Measurements from ENCODE around the gene MRPL14. TPM values are rescaled to one million over a fixed set of nuclear protein-coding genes. Genes with fewer than 3 reads are reported as not detected.

Gene MRPL14
- polyA plus RNA-seq, 1 donor: 51.4 TPM

DNA sequence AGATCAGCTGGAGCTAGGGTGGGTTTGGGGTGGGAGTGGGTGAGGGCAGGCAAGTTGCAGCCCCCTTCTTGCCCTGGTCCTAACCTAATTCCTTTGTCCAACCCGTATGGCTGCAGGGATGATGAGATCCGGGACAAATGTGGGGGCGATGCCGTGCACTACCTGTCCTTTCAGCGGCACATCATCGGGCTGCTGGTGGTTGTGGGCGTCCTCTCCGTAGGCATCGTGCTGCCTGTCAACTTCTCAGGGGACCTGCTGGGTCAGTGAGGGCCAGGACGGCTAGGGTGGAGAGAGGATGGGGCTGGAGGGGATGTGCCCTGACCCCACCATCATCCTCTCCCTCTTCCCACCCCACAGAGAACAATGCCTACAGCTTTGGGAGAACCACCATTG lies 12.1 kb upstream of the MRPL14 start:
- Histone ChIP-seq H3K27me3 (ENCODE audit: control insufficient read depth, insufficient read depth, low read length) (no peaks in the 10 kb centered on the region), H3K4me3 (ENCODE audit: low read length) (no peak overlapping the region), H3K36me3 (ENCODE audit: control insufficient read depth, insufficient read depth, low read length) (peaks cover 74% of the 10 kb centered on the region), H3K4me1 (ENCODE audit: control insufficient read depth, insufficient read depth, low read length) (peaks cover 1% of the 10 kb centered on the region), H3K27ac (ENCODE audit: low read length) (no peak overlapping the region), H3K9me3 (ENCODE audit: control insufficient read depth, low read depth, low read length) (no peaks in the 10 kb centered on the region)
- DNase-seq: no peak
- WGBS (ENCODE audit: insufficient coverage, low lambda C conversion rate): no CpG with 5 or more reads among the region's 10 CpGs

DNA sequence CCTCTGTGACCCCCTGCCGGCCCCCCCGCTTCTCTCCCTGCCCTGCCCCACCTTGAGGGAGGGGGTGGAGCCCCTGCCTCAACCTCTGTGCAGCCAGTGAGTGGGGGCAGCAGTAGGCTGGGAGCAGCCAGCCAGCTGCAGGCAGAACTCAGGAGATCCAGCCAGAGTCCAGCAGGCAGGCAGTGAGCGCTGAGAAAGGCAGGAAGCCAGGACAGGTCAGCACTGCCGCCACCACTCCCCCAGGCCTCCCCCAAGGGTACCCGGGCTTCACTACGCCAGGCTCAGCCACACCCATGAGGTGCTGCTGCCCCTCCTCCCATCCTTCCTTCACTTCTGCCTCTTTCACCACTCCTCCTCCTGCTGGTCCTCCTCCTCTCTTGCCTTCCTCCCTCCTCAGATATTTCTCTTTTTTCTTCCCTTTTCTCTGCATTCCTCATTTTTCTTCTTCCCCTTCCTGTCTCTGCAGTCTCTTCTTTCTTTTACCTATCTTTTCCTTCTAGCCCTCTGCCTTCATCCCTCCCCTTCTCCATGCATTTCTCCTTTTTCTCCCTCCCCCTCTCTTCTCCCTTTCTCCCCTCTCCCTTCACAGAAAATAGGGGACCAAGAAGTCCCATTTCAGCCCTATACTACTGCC lies 11.6 kb upstream of the MRPL14 start:
- H3K9me3 ChIP-seq (ENCODE audit: control insufficient read depth, low read depth, low read length): no peaks in the 10 kb centered on the region
- H3K27ac ChIP-seq (ENCODE audit: low read length): no peak overlapping the region
- DNase-seq: no peak
- no peaks in the 10 kb centered on the region for H3K27me3 ChIP-seq (ENCODE audit: control insufficient read depth, insufficient read depth, low read length)
- peaks cover 71% of the 10 kb centered on the region for H3K36me3 ChIP-seq (ENCODE audit: control insufficient read depth, insufficient read depth, low read length)
- H3K4me3 ChIP-seq (ENCODE audit: low read length): no peak overlapping the region
- peaks cover 6% of the 10 kb centered on the region for H3K4me1 ChIP-seq (ENCODE audit: control insufficient read depth, insufficient read depth, low read length)
- whole genome bisulfite sequencing (ENCODE audit: insufficient coverage, low lambda C conversion rate): 72% methylated on average over 2 of the region's 6 CpGs

DNA sequence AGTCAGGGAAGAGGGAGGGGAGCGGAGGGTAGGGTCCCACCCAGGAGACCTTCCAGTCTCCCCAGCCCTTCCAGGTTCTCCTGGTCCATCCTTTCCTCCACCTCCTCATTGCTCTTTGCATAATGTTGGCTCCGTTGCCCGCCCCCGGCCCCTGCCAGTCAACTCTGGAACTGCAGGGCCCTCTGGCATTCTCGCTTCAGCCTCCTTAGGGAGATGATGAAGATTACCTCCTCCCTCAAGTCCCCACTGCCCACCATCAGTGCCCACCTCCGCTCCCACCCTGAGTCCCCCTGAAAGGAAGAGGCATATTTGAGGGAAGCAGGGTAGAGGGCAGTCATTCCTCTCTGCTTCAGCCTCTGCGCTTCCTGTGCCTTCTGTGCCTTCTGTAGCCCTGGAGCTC lies 8.6 kb upstream of the MRPL14 start:
- H3K27ac ChIP-seq (ENCODE audit: low read length): no peak overlapping the region
- no peak for DNase-seq
- H3K4me3 ChIP-seq (ENCODE audit: low read length): no peak overlapping the region
- H3K27me3 ChIP-seq (ENCODE audit: control insufficient read depth, insufficient read depth, low read length): no peaks in the 10 kb centered on the region
- H3K9me3 ChIP-seq (ENCODE audit: control insufficient read depth, low read depth, low read length): no peaks in the 10 kb centered on the region
- H3K36me3 ChIP-seq (ENCODE audit: control insufficient read depth, insufficient read depth, low read length): peaks cover 54% of the 10 kb centered on the region
- no CpG with 5 or more reads among the region's 7 CpGs for WGBS (ENCODE audit: insufficient coverage, low lambda C conversion rate)
- peaks cover 28% of the 10 kb centered on the region for H3K4me1 ChIP-seq (ENCODE audit: control insufficient read depth, insufficient read depth, low read length)

DNA sequence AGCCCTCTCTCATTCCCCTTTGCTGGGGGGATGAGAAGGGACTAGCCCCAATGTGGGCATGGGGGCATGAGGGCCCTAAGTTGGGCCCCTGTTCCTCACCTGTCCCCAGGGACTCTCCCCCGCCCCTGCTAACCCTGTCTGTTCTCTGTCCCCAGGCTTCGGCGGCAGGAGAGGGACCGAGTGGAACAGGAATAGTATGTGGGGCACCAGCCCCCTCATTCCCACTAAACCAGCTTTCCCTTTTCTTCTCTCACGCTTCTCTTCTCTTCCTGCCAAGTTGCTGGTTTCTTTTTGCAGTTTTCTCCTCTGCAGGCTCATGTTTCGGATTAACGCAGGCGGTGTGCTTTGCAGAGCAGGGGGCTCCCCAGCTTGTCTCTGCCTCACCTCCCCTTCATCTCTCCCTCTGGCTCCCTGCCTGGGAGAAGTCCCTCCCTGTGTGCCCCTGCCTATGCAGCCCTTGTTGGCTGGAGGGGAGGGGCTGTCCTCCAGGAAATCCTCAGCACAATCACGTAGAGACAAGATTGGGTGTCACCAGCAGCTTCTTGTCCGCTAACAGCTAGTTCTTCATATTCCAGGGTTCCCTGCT lies 8.0 kb upstream of the MRPL14 start:
- Histone ChIP-seq H3K9me3 (ENCODE audit: control insufficient read depth, low read depth, low read length) (no peaks in the 10 kb centered on the region), H3K36me3 (ENCODE audit: control insufficient read depth, insufficient read depth, low read length) (peaks cover 48% of the 10 kb centered on the region), H3K27ac (ENCODE audit: low read length) (no peak overlapping the region), H3K4me1 (ENCODE audit: control insufficient read depth, insufficient read depth, low read length) (peaks cover 28% of the 10 kb centered on the region), H3K4me3 (ENCODE audit: low read length) (no peak overlapping the region), H3K27me3 (ENCODE audit: control insufficient read depth, insufficient read depth, low read length) (no peaks in the 10 kb centered on the region)
- DNase-seq: no peak
- WGBS (ENCODE audit: insufficient coverage, low lambda C conversion rate): 93% methylated on average over 3 of the region's 10 CpGs

DNA sequence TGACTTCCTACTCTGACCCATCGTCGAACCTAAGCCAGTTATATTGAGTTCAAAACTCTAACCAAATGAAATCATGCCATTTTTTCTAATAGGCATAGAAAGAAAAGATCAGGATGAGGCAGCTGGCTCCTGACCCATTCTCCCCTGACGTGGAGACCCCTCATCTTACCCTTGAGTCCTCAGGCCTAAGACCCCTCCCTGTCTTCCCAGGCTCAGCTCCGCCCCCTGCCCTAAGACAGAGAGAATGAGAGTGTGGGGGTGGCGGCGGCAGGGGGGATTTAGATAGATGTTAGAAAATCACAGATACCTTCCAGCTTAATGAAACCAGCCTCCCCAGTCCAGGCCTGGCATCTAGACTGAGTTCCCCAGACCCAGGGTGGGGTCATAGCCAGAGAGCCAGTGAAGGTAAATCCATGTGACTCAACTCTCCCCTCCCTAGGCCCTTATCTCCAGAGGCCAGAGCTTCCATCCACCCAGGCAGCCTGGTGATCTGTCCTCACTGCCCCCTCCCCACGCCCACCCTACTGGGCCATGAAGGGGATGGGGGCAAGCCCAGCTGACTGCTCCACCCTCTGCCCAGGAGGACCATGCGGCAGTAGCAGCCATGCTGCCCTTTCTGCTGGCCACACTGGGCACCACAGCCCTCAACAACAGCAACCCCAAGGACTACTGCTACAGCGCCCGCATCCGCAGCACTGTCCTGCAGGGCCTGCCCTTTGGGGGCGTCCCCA lies 6.9 kb upstream of the MRPL14 start:
- Histone ChIP-seq H3K27me3 (ENCODE audit: control insufficient read depth, insufficient read depth, low read length) (no peaks in the 10 kb centered on the region), H3K4me1 (ENCODE audit: control insufficient read depth, insufficient read depth, low read length) (peaks cover 28% of the 10 kb centered on the region), H3K9me3 (ENCODE audit: control insufficient read depth, low read depth, low read length) (no peaks in the 10 kb centered on the region), H3K36me3 (ENCODE audit: control insufficient read depth, insufficient read depth, low read length) (peaks cover 37% of the 10 kb centered on the region), H3K27ac (ENCODE audit: low read length) (peak overlapping the region; percentile 43), H3K4me3 (ENCODE audit: low read length) (no peak overlapping the region)
- no peak for DNase-seq
- no CpG with 5 or more reads among the region's 12 CpGs for WGBS (ENCODE audit: insufficient coverage, low lambda C conversion rate)

DNA sequence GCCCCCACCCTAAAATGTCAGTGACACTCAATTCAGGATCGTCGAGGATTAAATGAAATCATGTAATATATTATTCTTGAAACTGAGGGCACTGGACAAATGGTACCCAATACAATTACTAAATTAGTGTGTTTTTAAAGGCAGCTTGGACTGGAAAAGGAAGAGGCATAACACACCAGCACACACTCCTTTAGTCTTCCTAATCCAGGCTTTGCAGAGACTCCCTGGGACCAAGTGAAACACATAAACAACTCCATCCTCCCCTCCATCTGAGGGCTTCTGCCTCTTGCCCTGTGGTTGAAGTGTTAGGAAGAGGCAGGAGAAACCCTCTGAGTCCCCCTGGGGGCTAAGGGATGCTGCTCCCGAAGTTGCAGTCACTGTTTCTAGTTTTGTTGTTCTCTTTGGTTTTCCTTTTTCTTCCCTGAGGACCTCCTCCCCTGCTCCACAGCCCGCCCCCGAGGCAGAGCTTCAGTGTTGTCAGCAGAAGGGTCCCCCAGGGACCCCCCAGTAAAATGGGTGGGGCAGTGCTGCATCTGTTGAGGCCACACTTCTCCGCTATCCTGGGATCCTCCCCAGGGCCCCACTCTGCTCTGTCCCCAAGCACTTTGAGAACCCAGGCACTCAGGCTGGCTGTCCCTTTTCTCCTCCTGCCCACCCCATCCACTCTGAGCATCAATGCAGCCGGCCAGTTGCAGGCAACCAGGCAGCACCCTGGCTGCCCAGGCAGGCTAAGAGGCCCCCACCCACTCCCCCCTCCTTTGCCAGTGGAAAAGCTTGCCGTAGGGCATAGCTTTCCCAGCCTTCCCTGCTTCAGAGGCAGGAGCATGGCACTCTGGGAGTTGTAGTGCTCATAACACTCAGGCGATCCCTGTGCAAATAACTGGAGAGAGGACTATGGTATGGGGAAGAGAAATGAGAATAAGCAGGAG lies 6.0 kb upstream of the MRPL14 start:
- Histone ChIP-seq H3K36me3 (ENCODE audit: control insufficient read depth, insufficient read depth, low read length) (peaks cover 32% of the 10 kb centered on the region), H3K4me1 (ENCODE audit: control insufficient read depth, insufficient read depth, low read length) (peaks cover 33% of the 10 kb centered on the region), H3K27me3 (ENCODE audit: control insufficient read depth, insufficient read depth, low read length) (no peaks in the 10 kb centered on the region), H3K4me3 (ENCODE audit: low read length) (no peak overlapping the region), H3K9me3 (ENCODE audit: control insufficient read depth, low read depth, low read length) (peaks cover 2% of the 10 kb centered on the region), H3K27ac (ENCODE audit: low read length) (peak overlapping the region; percentile 41)
- no CpG with 5 or more reads among the region's 9 CpGs for WGBS (ENCODE audit: insufficient coverage, low lambda C conversion rate)
- DNase-seq: peak; percentile 82 to 87

DNA sequence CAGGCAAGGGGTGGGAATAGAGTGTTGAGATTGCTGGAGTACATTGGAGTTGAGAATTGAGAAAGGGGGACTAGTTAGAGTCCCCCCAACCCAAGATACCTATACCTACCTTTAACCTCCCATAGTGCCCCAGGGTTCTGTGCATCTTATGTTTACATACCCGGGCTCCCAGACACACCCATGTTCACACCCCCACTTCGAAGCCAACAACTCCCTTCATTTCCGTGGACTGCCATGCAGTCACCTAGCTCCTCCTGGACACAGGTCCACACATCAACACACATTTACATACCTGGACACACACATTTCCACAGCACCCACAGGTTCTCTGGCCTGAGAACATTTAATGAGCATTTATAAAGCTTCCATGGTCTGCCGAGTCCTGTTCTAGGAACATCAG lies 5.2 kb upstream of the MRPL14 start:
- DNase-seq: peak in 1 of 2 donors; percentile 58
- H3K9me3 ChIP-seq (ENCODE audit: control insufficient read depth, low read depth, low read length): peaks cover 2% of the 10 kb centered on the region
- peak overlapping the region; percentile 41 for H3K27ac ChIP-seq (ENCODE audit: low read length)
- H3K36me3 ChIP-seq (ENCODE audit: control insufficient read depth, insufficient read depth, low read length): peaks cover 29% of the 10 kb centered on the region
- H3K27me3 ChIP-seq (ENCODE audit: control insufficient read depth, insufficient read depth, low read length): no peaks in the 10 kb centered on the region
- H3K4me3 ChIP-seq (ENCODE audit: low read length): no peak overlapping the region
- no CpG with 5 or more reads among the region's 4 CpGs for WGBS (ENCODE audit: insufficient coverage, low lambda C conversion rate)
- H3K4me1 ChIP-seq (ENCODE audit: control insufficient read depth, insufficient read depth, low read length): peaks cover 34% of the 10 kb centered on the region

DNA sequence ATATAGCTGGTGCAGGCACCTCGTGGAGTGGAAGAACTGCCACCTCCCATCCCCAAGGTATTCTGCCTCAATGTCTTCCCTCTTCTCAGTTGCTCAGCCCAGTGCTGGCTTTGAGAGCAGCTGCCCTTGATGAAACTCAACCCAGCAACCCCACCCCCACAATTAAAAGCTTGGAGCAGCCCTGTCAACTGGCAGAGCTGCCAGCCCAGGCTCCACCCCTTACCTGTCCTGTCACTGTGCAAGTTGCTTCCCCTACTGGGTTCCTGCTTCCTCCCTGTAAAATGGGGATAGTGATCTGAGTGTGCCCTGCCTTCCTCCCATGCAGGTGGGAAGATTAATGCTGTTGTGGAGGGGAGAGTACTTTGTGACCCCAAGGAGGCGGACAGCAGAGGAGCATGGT lies 4.6 kb upstream of the MRPL14 start:
- Histone ChIP-seq H3K4me1 (ENCODE audit: control insufficient read depth, insufficient read depth, low read length) (peaks cover 34% of the 10 kb centered on the region), H3K9me3 (ENCODE audit: control insufficient read depth, low read depth, low read length) (peaks cover 2% of the 10 kb centered on the region), H3K27ac (ENCODE audit: low read length) (peak overlapping the region; percentile 7), H3K4me3 (ENCODE audit: low read length) (no peak overlapping the region), H3K36me3 (ENCODE audit: control insufficient read depth, insufficient read depth, low read length) (peaks cover 23% of the 10 kb centered on the region), H3K27me3 (ENCODE audit: control insufficient read depth, insufficient read depth, low read length) (no peaks in the 10 kb centered on the region)
- no CpG with 5 or more reads among the region's 2 CpGs for WGBS (ENCODE audit: insufficient coverage, low lambda C conversion rate)
- no peak for DNase-seq

DNA sequence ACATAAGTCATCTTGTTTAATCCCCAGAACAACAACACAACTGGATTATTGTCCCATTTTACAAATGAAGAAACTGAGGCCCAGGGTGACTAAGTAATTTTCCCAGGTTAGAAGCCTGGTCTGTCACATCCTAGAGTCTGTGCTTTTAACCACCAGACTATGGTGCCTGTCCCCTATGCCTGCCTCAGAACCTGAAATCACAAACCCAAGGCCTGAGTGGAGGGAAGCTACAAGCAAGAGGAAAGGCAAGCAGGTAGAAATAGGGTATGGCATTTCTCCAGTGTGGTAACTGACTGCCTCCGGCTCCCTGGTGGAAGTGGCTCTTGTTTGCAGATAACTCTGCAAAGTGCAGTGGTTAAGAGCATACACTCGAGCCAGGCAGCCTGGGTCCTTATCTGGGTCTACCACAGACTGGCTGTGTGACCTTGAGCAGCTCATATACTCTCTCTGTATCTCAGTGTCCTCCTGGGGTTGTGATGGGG lies 2.6 kb upstream of the MRPL14 start:
- Histone ChIP-seq H3K4me1 (ENCODE audit: control insufficient read depth, insufficient read depth, low read length) (peaks cover 34% of the 10 kb centered on the region), H3K27me3 (ENCODE audit: control insufficient read depth, insufficient read depth, low read length) (no peaks in the 10 kb centered on the region), H3K36me3 (ENCODE audit: control insufficient read depth, insufficient read depth, low read length) (peaks cover 7% of the 10 kb centered on the region), H3K27ac (ENCODE audit: low read length) (no peak overlapping the region), H3K9me3 (ENCODE audit: control insufficient read depth, low read depth, low read length) (peaks cover 2% of the 10 kb centered on the region), H3K4me3 (ENCODE audit: low read length) (no peak overlapping the region)
- no peak for DNase-seq
- no CpG with 5 or more reads among the region's 2 CpGs for WGBS (ENCODE audit: insufficient coverage, low lambda C conversion rate)

Data from large intestine (tissue), 3 donors.